Left hindlimb (tissue), 1 donor: Measurements from ENCODE around the gene ENO3.
A peak's percentile ranks its signal among the peaks of the same experiment; 100 is the strongest.
"Not testable (repeated sequence)": the region's sequence is repeated elsewhere in the genome, so short reads cannot be mapped to it uniquely, and the experiment has no call there.

Source experiments
- DNase-seq: peaks from one replicate; pipeline ENCODE4 v3.0.0-alpha.2; 2018

ENO3 gene

GRCh38 chr17:4950746-4951204 lies at the start of gene ENO3:
Gene ENO3 (plus strand): TSS chr17:4951119. CDS start chr17:4951830, 711 bp downstream.
- DNase-seq = no peak

DNA sequence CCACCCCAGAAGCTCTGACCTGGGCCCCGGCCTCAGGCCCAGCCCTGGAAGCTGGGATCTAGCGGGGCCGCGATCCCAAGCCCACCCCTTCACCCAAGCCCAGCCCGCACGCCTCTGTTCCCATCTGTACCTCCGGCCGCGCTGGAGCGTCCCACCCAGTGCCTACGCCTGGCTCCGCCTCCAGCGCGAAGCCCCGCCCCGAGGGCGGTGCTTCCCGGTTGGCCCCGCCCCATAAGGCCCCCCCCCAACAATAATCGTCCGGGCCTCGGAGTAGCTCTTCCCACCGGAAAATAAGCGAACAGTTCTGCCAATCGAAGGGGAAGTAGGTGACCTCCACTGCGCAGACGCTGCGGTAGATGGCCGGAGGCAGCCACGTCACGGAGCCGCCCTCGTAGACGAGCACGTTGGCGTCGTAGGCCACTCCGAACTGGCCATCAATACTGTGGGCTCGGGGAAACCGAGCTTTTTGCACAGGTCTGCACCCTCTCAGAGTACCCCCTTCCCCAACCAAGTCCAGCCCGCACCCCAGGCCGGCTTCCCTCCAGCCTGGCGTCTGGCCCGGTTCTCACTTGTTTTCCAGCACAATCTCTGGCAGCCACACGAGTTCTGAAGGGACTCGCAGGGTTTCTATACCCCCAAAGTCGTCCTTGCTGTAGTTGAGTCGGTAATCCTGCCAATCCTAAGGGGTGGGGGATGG lies 49.1 kb upstream of the ENO3 start:
- DNase-seq = peak; percentile 87

- no peak for DNase-seq
Observed at GRCh38 chr17:4902540-4902939, 48.4 kb upstream of the ENO3 start.

DNA sequence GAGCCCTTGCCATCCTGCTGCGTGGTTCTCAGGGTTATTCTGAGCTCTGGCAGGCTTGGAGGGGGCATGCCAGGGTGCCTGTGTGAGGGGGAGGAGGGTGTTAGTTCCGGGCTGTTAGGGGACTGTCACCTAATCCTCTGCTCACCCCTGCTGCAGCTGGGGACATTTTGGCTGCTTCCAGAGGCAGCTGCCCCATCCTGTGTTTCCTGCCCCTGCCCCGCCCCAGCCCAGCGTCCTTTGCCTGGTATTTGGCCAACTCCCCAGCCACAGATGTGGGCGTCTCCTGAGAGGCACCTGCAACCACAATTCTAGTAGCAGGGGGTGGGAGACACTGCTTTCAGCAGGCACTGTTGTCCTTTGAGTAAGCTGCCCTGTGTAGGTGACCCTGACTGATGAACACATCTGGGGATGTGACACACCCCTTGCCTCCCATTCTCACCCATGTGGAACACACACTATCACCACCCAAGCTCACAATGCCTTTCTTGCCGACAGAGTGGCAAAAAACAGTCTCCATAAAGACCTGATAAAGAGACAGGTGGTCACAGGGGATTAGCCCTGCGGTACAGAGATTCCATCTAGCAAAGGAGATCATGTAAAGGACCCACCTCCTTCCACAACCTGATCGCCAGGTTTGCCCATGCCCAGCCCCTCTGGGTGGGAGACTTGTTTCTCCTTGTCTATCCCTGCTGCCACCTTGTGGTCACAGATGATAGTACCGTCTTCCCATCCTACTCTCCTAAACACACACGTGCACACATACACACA lies 47.7 kb upstream of the ENO3 start, which contains the start of gene CHRNE:
Gene CHRNE, minus strand, starts transcription at position 48 of the 768 bp plus-strand sequence. Its CDS starts 35 bp downstream, at position 13.
- peak; percentile 79 for DNase-seq

- not testable (repeated sequence) for DNase-seq
Observed at GRCh38 chr17:4906642-4907041, 44.3 kb upstream of the ENO3 start.

DNA sequence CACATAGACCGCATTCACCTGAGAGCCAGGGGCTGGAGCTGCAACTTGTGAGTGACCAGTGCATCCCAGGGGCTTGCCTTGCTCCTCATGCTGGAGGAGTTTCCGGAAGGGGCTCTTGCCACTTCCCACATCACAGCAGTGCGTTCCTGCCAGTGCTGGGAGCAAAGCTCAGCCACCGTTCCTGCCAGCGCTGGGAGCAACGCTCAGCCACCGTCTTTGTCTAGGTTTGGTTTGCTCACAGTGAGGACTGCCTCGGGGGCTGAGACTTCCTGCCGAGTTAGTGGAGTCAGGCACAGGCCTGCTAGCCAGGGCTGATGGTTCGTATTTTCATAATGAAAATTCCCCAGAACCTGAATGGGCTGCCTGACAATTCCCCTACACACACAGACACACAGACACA lies 42.6 kb upstream of the ENO3 start:
- peak; percentile 45 for DNase-seq

DNA sequence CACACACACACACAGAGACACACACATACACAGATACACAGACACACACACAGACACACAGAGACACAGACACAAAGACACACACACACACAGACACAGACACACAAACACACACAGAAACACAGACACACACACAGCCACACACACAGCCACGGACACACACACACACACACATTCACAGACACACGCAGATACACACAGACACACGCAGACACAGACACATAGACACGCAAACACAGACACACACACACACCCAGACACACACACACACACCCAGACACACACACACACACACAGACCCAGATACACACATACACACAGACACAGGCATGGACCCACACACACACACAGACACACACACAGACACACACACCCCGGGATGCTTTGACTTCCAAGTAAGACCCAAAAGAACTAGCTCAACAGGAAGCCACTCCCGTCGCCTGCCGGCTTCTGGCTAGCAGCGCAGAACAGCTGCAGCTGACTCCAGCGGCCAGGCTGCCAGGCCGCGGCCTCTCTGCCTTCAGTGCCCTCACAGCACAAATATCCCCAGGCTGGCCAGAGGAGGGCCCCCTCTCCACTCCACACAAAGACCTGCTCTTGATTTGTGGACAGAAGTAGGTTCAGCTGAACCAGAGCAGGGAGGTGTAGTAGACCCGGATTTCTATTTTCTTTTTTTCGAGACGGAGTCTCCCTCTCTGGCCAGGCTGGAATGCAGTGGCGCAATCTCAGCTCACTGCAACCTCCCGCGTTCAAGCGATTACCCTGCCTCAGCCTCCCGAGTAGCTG lies 42.0 kb upstream of the ENO3 start:
- peak; percentile 94 for DNase-seq

DNA sequence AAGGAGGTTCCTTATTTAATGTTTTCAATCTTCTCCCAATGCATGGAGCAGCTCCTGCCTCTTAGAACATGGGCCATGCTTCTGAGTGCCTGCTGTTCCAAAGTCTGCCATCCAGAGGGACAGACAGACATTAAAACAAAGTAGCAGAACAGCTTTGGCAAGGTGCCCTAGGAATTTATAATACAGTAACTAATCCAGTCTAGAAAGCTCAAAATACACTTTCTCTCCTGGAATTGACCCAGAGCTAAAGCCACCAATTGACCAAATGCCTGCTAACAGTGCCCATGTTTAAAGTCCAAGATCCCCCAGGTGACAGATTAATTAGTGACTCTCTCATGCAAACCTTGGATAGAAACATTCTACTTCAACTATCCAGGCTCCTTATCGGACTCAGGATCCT lies 36.9 kb upstream of the ENO3 start:
- DNase-seq = no peak

DNA sequence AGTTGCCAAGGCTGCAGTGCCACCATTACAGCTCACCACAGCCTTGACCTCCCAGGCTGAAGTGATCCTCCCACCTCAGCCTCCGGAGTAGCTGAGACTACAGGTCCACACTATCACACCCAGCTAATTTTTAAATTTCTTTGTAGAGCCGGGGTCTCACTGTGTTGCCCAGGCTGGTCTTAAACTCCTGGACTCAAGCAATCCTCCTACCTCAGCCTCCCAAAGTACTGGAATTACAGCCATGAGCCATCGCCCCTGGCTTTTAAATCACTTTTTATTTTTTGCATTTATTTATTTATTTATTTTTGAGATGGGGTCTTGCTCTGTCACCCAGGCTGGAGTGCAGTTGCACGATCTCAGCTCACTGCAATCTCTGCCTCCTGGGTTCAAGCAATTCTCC lies 36.4 kb upstream of the ENO3 start:
- DNase-seq = not testable (repeated sequence)

DNA sequence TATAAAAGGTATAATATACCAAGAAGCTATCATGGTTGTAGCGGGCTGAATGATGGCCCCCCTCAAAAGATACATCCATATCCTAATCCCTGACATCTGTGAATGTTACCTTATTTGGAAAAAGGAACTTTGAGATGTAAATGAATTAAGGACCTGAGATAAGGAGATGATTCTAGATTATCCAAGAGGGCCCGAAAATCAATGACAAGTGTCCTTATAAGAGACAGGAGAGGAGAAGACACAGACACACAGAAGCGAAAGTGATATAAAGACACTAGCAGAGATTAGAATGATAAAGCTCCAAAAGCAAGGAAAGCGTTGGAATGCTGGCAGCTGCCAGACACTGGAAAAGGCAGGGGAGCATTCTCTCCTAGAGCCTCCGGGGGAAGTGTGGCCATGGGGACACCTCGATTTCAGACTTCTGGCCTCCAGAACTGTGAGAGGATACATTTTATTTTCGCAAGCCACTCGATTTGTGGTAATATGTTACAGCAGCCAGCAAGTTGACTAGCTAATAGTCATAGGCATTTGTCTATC lies 31.3 kb upstream of the ENO3 start:
- no peak for DNase-seq

DNA sequence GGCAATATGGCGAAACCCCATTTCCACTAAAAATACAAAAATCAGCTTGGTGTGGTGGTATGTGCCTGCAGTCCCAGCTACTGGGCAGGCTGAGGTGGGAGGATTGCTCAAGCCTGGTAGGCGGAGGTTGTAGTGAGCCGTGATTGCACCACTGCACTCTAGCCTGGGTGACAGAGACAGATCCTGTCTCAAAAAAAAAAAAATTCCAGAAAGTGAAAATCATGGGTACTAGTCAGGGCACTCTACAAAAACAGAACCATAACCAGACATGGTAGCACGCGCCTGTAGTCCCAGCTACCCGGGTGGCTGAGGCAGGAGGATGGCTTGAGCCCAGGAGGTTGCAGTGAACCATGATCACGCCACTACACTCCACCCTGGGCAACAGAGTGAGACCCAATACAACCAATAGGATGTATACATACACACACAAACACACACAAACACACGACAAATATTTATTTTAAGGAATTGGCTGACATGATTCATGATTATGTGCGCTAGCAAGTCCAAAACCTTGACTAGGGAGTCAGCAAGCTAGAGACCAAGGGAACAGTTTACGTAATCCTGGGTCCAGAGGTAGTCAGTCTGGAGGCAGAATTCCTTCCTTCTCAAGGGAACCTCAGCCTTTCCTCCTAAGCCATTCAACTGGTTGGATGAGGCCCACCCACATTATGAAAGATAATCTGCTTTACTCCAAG lies 30.4 kb upstream of the ENO3 start:
- no peak for DNase-seq

- DNase-seq = no peak
Observed at GRCh38 chr17:4921320-4921719, 29.6 kb upstream of the ENO3 start.

GRCh38 chr17:4926577-4927335 lies 24.2 kb upstream of the ENO3 start:
- not testable (repeated sequence) for DNase-seq

DNA sequence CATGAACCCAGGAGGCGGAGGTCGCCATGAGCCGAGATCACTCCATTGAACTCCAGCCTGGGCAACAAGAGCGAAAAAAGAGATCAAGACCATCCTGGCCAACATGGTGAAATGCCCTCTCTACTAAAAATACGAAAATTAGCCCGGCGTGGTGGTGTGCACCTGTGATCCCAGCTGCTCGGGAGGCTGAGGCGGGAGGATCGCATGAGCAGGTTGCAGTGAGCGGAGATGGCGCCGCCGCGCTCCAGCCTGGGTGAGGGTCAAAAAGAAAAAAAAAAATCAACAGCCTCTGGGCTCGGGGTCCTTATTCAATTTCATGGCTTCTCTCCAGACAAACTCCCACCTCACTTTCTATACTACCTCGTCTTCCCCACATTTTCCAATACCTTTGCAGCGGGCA lies 22.0 kb upstream of the ENO3 start:
- DNase-seq = no peak

DNA sequence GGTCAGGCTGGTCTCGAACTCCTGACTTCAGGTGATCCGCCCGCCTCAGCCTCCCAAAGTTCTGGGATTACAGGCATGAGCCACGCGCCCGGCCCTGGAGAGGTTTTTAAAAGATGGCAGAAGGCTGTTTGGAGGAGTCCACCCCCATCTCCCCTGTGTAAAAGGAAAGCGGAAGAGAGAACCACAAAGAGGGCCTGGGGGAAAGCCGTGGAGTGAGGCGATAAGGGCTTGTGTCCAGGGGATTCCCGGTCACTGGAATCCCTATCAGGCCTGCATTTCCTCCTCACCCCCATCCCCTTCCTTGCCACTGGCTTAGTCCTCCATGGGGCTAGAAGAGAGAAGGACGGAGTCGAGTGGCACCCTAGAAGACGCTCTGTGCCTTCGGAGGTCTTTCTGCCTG lies 19.0 kb upstream of the ENO3 start, which contains the start of gene GP1BA:
Gene GP1BA, plus strand, starts transcription at position 315 of the 400 bp plus-strand sequence. CDS start 328 bp downstream, outside the sequence.
- no peak for DNase-seq

GRCh38 chr17:4932756-4933155 lies 18.2 kb upstream of the ENO3 start:
- no peak for DNase-seq

DNA sequence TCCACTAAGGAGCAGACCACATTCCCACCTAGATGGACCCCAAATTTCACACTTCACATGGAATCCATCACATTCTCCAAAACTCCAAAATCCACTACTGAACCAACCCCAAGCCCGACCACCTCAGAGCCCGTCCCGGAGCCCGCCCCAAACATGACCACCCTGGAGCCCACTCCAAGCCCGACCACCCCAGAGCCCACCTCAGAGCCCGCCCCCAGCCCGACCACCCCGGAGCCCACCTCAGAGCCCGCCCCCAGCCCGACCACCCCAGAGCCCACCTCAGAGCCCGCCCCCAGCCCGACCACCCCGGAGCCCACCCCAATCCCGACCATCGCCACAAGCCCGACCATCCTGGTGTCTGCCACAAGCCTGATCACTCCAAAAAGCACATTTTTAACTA lies 17.3 kb upstream of the ENO3 start:
- no peak for DNase-seq

DNA sequence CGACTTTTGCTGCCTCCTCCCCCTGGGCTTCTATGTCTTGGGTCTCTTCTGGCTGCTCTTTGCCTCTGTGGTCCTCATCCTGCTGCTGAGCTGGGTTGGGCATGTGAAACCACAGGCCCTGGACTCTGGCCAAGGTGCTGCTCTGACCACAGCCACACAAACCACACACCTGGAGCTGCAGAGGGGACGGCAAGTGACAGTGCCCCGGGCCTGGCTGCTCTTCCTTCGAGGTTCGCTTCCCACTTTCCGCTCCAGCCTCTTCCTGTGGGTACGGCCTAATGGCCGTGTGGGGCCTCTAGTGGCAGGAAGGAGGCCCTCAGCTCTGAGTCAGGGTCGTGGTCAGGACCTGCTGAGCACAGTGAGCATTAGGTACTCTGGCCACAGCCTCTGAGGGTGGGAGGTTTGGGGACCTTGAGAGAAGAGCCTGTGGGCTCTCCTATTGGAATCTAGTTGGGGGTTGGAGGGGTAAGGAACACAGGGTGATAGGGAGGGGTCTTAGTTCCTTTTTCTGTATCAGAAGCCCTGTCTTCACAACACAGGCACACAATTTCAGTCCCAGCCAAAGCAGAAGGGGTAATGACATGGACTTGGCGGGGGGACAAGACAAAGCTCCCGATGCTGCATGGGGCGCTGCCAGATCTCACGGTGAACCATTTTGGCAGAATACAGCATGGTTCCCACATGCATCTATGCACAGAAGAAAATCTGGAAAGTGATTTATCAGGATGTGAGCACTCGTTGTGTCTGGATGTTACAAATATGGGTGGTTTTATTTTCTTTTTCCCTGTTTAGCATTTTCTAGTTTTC lies 16.5 kb upstream of the ENO3 start:
- no peak for DNase-seq

DNA sequence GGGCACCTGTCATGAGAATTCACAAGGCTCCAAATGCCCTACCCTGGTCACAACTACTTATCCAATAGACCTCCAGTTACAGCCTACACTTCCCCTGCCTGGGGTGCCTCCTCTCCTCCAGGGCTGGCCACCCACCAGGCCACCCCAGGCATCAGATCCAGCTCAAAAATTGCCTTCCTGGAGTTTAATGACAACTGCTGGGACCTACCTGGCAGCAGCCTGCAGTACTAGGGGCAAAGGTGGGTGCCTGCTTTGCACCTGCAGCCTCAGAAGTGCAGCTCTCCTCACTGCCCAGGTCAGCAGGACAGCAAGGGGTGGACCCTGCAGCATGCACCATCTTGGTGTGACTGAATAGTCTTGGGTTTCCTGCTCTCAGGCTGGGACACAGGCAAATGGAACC lies 15.3 kb upstream of the ENO3 start:
- DNase-seq = no peak

GRCh38 chr17:4936436-4936835 lies 14.5 kb upstream of the ENO3 start:
- DNase-seq = no peak

DNA sequence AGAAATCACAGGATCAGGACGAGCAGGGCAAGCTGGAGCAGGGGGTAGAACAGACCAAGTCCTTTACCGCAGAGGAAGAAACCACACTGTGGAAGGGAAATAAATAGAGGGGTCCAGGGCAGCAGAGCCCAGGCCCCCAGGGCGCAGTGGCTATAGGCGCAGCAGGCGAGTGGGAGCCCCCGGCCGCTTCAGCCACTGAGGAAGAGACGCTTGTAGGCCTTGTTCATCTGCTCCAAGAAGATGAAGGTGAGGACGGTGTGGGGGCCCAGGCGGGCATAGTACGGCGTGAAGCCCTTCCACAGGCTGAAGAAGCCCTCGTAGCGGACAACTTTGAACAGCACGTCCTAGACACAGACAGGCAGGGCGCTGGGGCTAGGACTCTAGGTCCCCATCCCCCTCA lies 13.4 kb upstream of the ENO3 start:
- no peak for DNase-seq
